ENCODE measurements around the gene MACROD2. TPM values are rescaled to one million over a fixed set of nuclear protein-coding genes. Genes with fewer than 3 reads are reported as not detected.

MACROD2 gene
- total RNA-seq, 1 experiment from 2014 or later, result 3.7 TPM

DNA sequence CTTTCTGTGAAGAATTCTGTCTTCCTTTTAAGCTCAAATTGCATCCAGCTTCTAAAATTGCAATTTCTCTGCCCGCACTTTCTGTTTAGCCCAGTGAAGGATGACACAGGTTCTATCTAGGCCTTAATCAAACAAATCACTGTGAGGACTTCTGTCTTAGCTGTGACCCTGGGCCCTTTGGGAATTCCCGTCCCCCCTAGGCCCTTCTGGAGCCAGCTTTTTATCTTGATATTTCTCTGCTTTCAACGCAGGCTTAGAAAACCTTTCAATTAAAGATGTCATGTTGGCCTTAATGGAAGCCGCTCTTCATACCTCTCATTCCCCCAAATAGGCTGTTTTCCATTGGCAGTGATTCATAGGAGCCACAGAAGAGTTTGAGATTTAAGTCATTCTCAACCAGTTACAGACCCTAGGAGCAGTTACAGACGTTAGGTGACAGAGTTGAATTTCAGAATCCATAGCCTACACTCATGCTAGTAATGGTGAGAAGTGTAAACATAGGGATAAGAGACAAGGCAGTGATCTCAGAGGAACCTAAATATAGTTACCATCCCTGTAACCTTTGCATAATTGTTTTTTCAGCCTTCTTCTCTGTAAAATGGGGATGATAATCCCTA lies 416.9 kb downstream of the MACROD2 start:
- CTCF ChIA-PET, result no interaction called here
- POLR2A ChIA-PET, result no interaction called here

DNA sequence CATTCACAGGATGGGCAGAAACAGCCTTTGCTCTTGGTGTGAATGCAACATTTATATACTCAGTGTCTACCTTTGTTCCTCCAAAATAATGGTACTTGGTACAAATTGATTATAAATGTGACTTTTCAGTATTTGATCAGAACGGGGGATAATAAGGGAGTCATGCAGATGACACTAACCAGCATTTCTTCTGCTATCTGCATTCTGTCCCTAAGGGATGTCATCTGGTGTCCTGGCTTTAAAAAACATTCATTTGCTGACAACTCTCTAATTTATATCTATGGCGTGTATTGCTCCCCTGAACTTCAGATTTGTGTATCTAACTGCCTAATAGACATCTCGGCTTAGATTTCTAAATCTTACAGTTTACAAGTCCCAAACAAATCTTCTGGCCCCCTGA lies 418.5 kb downstream of the MACROD2 start:
- DNase-seq (ENCODE audit: low read depth, low spot score), result no peak

More for the DNA sequence above, 416.9 kb downstream of the MACROD2 start:
- no TSS peak for BruUV-seq (replicated peaks)
- Histone ChIP-seq H3K4me1 (ENCODE audit: control insufficient read depth in 1 of 2, insufficient read depth in 2 of 2, low read length in 2 of 2) (no peaks in the 10 kb centered on the region), H3K4me3 (replicated peaks in 1 of 2; ENCODE audit: low read depth in 1 of 2, low read length in 2 of 2) (no peak overlapping the region), H3K9me3 (ENCODE audit: control insufficient read depth in 1 of 2, insufficient read depth in 1 of 2, low read depth in 1 of 2, low read length in 2 of 2) (no peaks in the 10 kb centered on the region), H3K36me3 (ENCODE audit: control insufficient read depth in 1 of 2, insufficient read depth in 2 of 2, low read length in 2 of 2) (no peaks in the 10 kb centered on the region), H3K9me2 (ENCODE audit: insufficient read depth) (no peaks in the 10 kb centered on the region), H4K20me1 (ENCODE audit: insufficient read depth) (no peaks in the 10 kb centered on the region), H3K27me3 (ENCODE audit: insufficient read depth, low read length) (no peaks in the 10 kb centered on the region), H3K9ac (ENCODE audit: low read length) (no peak overlapping the region), H3K27ac (ENCODE audit: low read depth, low read length) (no peak overlapping the region), H3K79me2 (ENCODE audit: insufficient read depth, low read length) (no peaks in the 10 kb centered on the region), H2AFZ (ENCODE audit: low read depth, low read length, poor library complexity, severe bottlenecking) (no peak overlapping the region), H3K4me2 (ENCODE audit: low read length) (no peak overlapping the region)
- ATAC-seq (no peak), DNase-seq (ENCODE audit: low read depth, low spot score) (no peak)
- intact Hi-C loops (cut with micrococcal nuclease), result no loop called here
- RAD21 ChIA-PET (ENCODE audit: low non-redundant PET in 1 of 2, low total read pairs in 2 of 2, uncharacterized antibody in 2 of 2, unreplicated experiment in 2 of 2), result no interaction called here
- no peak for TF ChIP-seq TCF7L2 (IDR thresholded peaks at IDR 0.05; ENCODE audit: borderline replicate concordance, extremely low read depth, insufficient read depth, insufficient read length)
- no peak for TF ChIP-seq FOSL1 (IDR thresholded peaks at IDR 0.05; ENCODE audit: low read depth)
- no peak for TF ChIP-seq POLR2AphosphoS5 (IDR thresholded peaks at IDR 0.05; ENCODE audit: low read depth, low read length)
- no peak for TF ChIP-seq RAD21 (IDR thresholded peaks at IDR 0.05; ENCODE audit: low read depth)
- no peak for TF ChIP-seq EZH2 (IDR thresholded peaks at IDR 0.05)
- no peak for TF ChIP-seq CEBPB (IDR thresholded peaks at IDR 0.05; ENCODE audit: low read depth)
- TF ChIP-seq, protein P1, sequence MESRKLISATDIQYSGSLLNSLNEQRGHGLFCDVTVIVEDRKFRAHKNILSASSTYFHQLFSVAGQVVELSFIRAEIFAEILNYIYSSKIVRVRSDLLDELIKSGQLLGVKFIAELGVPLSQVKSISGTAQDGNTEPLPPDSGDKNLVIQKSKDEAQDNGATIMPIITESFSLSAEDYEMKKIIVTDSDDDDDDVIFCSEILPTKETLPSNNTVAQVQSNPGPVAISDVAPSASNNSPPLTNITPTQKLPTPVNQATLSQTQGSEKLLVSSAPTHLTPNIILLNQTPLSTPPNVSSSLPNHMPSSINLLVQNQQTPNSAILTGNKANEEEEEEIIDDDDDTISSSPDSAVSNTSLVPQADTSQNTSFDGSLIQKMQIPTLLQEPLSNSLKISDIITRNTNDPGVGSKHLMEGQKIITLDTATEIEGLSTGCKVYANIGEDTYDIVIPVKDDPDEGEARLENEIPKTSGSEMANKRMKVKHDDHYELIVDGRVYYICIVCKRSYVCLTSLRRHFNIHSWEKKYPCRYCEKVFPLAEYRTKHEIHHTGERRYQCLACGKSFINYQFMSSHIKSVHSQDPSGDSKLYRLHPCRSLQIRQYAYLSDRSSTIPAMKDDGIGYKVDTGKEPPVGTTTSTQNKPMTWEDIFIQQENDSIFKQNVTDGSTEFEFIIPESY (IDR thresholded peaks at IDR 0.05; ENCODE audit: extremely low read depth, insufficient replicate concordance, low read length), result no peak
- no peak for TF ChIP-seq ELF1 (IDR thresholded peaks at IDR 0.05; ENCODE audit: borderline replicate concordance, low read depth)
- no peak for TF ChIP-seq POLR2A (IDR thresholded peaks at IDR 0.05; ENCODE audit: borderline replicate concordance, extremely low read depth, insufficient read depth, insufficient read length)
- no peak for TF ChIP-seq EGR1 (IDR thresholded peaks at IDR 0.05; ENCODE audit: low read depth)

More for the DNA sequence above, 418.5 kb downstream of the MACROD2 start:
- no peaks in the 10 kb centered on the region for H3K9me2 ChIP-seq (ENCODE audit: insufficient read depth)
- no TSS peak for BruUV-seq (replicated peaks)
- RAD21 ChIA-PET (ENCODE audit: low non-redundant PET in 1 of 2, low total read pairs in 2 of 2, uncharacterized antibody in 2 of 2, unreplicated experiment in 2 of 2), result no interaction called here
- H3K27ac ChIP-seq (ENCODE audit: low read depth, low read length), result no peak overlapping the region
- no peaks in the 10 kb centered on the region for H3K27me3 ChIP-seq (ENCODE audit: insufficient read depth, low read length)
- no peak overlapping the region for H3K4me2 ChIP-seq (ENCODE audit: low read length)
- H3K4me1 ChIP-seq (ENCODE audit: control insufficient read depth in 1 of 2, insufficient read depth in 2 of 2, low read length in 2 of 2), result no peaks in the 10 kb centered on the region
- H3K4me3 ChIP-seq (replicated peaks in 1 of 2; ENCODE audit: low read depth in 1 of 2, low read length in 2 of 2), result no peak overlapping the region
- H3K9me3 ChIP-seq (ENCODE audit: control insufficient read depth in 1 of 2, insufficient read depth in 1 of 2, low read depth in 1 of 2, low read length in 2 of 2), result no peaks in the 10 kb centered on the region
- TF ChIP-seq SP1 (IDR thresholded peaks at IDR 0.05; ENCODE audit: low read depth) (no peak), FOSL1 (IDR thresholded peaks at IDR 0.05; ENCODE audit: low read depth) (no peak), ELF1 (IDR thresholded peaks at IDR 0.05; ENCODE audit: borderline replicate concordance, low read depth) (no peak), RAD21 (IDR thresholded peaks at IDR 0.05; ENCODE audit: low read depth) (no peak)
- no peak overlapping the region for H3K9ac ChIP-seq (ENCODE audit: low read length)
- no peak overlapping the region for H2AFZ ChIP-seq (ENCODE audit: low read depth, low read length, poor library complexity, severe bottlenecking)
- no peaks in the 10 kb centered on the region for H3K36me3 ChIP-seq (ENCODE audit: control insufficient read depth in 1 of 2, insufficient read depth in 2 of 2, low read length in 2 of 2)
- POLR2A ChIA-PET, result no interaction called here
- CTCF ChIA-PET, result no interaction called here
- no peaks in the 10 kb centered on the region for H3K79me2 ChIP-seq (ENCODE audit: insufficient read depth, low read length)
- intact Hi-C loops (cut with micrococcal nuclease), result no loop called here
- H4K20me1 ChIP-seq (ENCODE audit: insufficient read depth), result no peaks in the 10 kb centered on the region
- no peak for ATAC-seq

Data from HCT116 (cell line).